Progenitor cell of endocrine pancreas (in vitro differentiated cells): Measurements from ENCODE around the gene INTS15. TPM values are rescaled to one million over a fixed set of nuclear protein-coding genes. Genes with fewer than 3 reads are reported as not detected.

Experiments
- DNase-seq: peaks from one replicate; pipeline ENCODE4 v3.0.0; 2021; ENCODE audit warnings: low spot score; ENCODE audit not compliant: unreplicated experiment
- H3K27ac Mint-ChIP-seq: 2 replicates; pipeline ENCODE4 v1.8.0; 2021; ENCODE audit warnings: mild to moderate bottlenecking, moderate library complexity, mixed read lengths
- H3K27me3 Mint-ChIP-seq: 2 replicates; pipeline ENCODE4 v1.8.0; 2021; ENCODE audit warnings: mixed read lengths
- H3K36me3 Mint-ChIP-seq: 2 replicates; pipeline ENCODE4 v1.8.0; 2022; ENCODE audit warnings: mixed read lengths; ENCODE audit not compliant: insufficient read depth
- H3K4me1 Mint-ChIP-seq: 2 replicates; pipeline ENCODE4 v1.8.0; 2021; ENCODE audit warnings: low read depth, mixed read lengths
- H3K4me3 Mint-ChIP-seq: 2 replicates; pipeline ENCODE4 v1.8.0; 2021; ENCODE audit warnings: low read depth, mild to moderate bottlenecking, moderate library complexity, mixed read lengths
- H3K9me3 Mint-ChIP-seq: 2 replicates; pipeline ENCODE4 v1.8.0; 2021; ENCODE audit warnings: low read depth, mixed read lengths
- total RNA-seq: library from RNA; stranded (reverse); gene quantifications from 2 replicates; pipeline ENCODE4 v1.2.1, GENCODE V29; 2021
- TF ChIP-seq, protein P1 (sequence below): fragments of 200-600 bp; sonication (generic); IDR thresholded peaks from one replicate; pipeline ENCODE4 v1.5.0; 2021; ENCODE audit warnings: antibody characterized with exemption, mild to moderate bottlenecking; ENCODE audit not compliant: unreplicated experiment

Gene INTS15
- total RNA-seq, 1 donor from 2014 or later = 57.1 TPM

DNA sequence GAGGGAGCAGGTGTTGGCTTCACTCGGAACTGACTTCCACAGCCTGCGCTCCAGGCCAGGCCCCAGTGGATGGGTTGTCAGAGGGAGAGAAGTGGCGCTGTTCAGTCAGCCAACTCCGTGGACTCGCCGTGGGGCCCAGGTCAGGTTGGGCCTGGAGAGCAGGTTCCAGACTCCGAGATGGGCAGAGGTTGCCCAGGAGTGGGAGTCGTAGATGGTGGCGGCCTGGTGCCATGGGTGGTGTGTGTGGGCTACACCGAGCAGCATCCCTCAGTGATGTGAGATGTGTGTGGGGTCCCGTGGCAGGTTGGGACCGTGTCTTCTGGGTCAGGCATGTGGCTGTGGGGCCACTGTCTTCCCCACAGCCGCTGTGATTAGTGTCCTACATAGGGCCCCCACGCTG is 57.7 kb downstream of the INTS15 start:
- no peaks in the 10 kb centered on the region for H3K4me1 Mint-ChIP-seq
- H3K27ac Mint-ChIP-seq = no peak overlapping the region
- H3K27me3 Mint-ChIP-seq = no peaks in the 10 kb centered on the region
- H3K4me3 Mint-ChIP-seq = no peak overlapping the region
- TF ChIP-seq, protein P1, sequence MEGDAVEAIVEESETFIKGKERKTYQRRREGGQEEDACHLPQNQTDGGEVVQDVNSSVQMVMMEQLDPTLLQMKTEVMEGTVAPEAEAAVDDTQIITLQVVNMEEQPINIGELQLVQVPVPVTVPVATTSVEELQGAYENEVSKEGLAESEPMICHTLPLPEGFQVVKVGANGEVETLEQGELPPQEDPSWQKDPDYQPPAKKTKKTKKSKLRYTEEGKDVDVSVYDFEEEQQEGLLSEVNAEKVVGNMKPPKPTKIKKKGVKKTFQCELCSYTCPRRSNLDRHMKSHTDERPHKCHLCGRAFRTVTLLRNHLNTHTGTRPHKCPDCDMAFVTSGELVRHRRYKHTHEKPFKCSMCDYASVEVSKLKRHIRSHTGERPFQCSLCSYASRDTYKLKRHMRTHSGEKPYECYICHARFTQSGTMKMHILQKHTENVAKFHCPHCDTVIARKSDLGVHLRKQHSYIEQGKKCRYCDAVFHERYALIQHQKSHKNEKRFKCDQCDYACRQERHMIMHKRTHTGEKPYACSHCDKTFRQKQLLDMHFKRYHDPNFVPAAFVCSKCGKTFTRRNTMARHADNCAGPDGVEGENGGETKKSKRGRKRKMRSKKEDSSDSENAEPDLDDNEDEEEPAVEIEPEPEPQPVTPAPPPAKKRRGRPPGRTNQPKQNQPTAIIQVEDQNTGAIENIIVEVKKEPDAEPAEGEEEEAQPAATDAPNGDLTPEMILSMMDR = no peak
- no peak for DNase-seq
- H3K36me3 Mint-ChIP-seq = peaks cover 24% of the 10 kb centered on the region
- H3K9me3 Mint-ChIP-seq = no peaks in the 10 kb centered on the region

DNA sequence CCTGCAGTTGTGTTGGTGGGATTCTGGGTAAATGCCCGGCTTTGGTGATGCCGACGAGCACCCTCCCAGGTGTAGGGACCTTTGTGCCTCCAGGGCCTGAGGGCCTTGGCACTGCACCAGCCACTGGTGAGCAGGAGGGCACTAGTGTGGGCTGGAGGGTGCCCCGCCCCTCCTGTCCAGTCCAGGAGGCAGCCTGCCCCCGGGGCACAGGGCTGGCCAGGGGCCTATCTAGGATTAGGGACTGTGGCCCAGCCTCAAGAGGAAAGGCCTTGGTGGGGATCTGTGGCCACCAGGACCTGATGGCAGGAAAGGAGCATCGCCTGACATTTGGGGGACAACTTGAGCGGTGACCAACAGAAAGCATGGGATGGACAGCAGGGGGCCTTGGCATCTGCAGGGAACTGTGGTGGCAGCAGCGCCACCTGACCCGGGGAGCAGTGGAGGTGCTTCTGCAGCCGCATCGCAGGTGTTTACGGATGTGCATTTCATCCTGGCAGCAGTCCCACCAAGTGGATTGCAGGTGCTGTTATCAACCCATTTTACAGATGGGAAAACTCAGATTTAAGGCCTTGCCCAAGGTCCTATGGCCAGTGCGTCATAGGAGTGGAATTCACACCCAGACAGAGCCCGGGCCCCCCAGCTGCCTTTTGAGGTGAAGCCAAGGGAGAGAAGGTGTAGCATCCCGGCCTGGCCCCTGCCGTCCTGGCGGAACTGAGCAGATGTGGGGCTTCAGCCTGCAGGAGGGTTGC is 58.4 kb downstream of the INTS15 start:
- no peak overlapping the region for H3K27ac Mint-ChIP-seq
- no peaks in the 10 kb centered on the region for H3K27me3 Mint-ChIP-seq
- peaks cover 24% of the 10 kb centered on the region for H3K36me3 Mint-ChIP-seq
- no peaks in the 10 kb centered on the region for H3K9me3 Mint-ChIP-seq
- no peaks in the 10 kb centered on the region for H3K4me1 Mint-ChIP-seq
- no peak for DNase-seq
- TF ChIP-seq, protein P1 = no peak
- no peak overlapping the region for H3K4me3 Mint-ChIP-seq

DNA sequence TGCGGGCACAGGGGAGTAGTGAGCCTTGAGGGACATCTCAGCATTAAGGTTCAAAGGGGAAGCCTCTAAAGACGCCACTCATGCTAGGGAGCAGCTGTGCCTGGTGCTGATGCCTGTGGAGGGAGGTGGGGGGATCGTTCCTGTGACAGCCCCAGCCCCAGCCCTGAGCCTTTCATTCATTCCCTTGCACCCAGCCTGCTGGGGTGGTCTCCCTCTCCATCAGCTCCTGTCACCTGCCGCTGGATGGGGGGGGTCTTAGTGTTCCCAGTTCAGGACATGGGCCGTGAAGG is 58.9 kb downstream of the INTS15 start:
- no peak for DNase-seq
- Mint-ChIP-seq H3K4me1 (no peaks in the 10 kb centered on the region), H3K4me3 (no peak overlapping the region), H3K9me3 (no peaks in the 10 kb centered on the region), H3K27ac (no peak overlapping the region), H3K27me3 (no peaks in the 10 kb centered on the region), H3K36me3 (peaks cover 24% of the 10 kb centered on the region)
- TF ChIP-seq, protein P1 = no peak

DNA sequence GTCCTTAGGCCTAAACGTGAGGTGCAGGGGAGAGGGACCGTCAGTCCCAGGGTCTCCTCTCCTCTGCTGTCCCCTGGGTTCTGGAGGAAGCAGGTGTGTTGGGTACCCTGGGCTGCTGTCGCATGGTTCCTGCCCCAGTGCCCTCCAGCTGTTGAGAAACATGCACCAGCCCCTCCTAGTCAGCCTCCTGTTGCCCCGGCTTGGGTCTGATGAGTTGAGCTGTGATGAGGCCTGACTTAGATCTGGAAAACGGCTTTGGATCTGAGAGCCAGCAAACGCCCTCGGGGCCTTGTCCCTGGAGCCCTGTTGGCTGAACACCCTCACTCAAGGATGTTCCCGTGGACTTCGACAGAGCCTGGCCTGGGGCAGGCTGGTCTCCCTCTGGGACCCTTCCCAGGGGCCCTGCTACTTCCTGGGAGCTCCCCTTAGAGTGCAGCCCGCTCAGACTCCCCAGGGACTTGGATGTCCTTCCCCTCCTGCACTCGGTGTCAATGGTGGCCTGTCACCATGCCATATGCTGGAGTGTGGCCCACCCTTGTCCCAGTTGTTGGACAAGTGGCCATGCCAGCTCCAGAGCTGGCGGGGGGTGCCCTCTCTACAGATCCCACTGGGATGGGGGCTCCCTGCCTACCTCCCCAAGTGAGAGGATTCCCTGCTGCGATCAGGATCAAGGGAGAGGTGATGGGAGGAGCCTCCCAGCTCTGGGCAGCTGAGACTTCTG is 59.6 kb downstream of the INTS15 start:
- TF ChIP-seq, protein P1 = no peak
- Mint-ChIP-seq H3K36me3 (peaks cover 24% of the 10 kb centered on the region), H3K9me3 (no peaks in the 10 kb centered on the region), H3K27ac (no peak overlapping the region), H3K4me3 (no peak overlapping the region), H3K27me3 (no peaks in the 10 kb centered on the region), H3K4me1 (no peaks in the 10 kb centered on the region)
- no peak for DNase-seq

DNA sequence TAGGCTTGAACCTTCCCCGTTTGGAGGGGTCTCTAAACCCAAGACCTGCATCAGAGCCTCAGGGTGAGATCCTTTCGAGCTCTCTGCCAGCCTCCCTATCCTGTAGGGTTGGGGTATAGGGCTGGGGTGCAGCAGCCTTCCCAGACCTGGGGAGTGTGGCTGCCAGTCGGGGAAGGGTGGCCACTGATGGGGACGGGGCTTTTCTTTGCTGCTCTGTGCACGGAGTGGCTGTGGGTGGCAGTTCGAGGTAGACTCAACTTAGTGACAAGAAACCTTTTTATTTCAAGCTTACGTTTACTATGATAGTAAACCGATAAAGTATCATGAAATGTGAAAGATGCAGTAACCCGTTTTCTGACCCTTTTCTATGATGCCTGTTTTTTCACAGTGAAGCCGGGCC is 60.3 kb downstream of the INTS15 start:
- Mint-ChIP-seq H3K4me3 (no peak overlapping the region), H3K27me3 (no peaks in the 10 kb centered on the region), H3K36me3 (peaks cover 28% of the 10 kb centered on the region), H3K9me3 (no peaks in the 10 kb centered on the region), H3K4me1 (no peaks in the 10 kb centered on the region), H3K27ac (no peak overlapping the region)
- TF ChIP-seq, protein P1 = no peak
- DNase-seq = no peak
